K562 (cell line): ENCODE results near the gene RDM1. TPM values are rescaled to one million over a fixed set of nuclear protein-coding genes. Genes with fewer than 3 reads are reported as not detected.

ENCODE experiments used
- ZNF717 ChIP-seq: fragments of 250-450 bp; sonication (Bioruptor Pico); IDR thresholded peaks from 2 replicates; pipeline ENCODE4 v1.5.0; 2021
- polyA plus RNA-seq, 8 experiments: library from polyadenylated mRNA; depleted of rRNA in 4 of 8; stranded (reverse) in 5 of 8; unstranded in 3 of 8; fragments of >200 nt; fragmentation: Nextera tagmentation in 2 of 8; fragmentation: Illumina TruSeq in 1 of 8; extraction: Ambion mirVana in 2 of 8; extraction: Trizol in 1 of 8; gene quantifications; 2 replicates each; pipeline versions ENCODE4 v1.2.1 to v1.2.3, GENCODE V29; 2011 to 2014; ENCODE audit warnings: inconsistent platforms in 1 of 8, missing spikeins in 1 of 8
- total RNA-seq, 7 experiments: library from RNA; depleted of rRNA in 6 of 7; stranded (reverse); fragments of >200 nt in 6 of 7; fragmentation: Illumina TruSeq in 2 of 7; extraction: Trizol in 2 of 7; gene quantifications; 2 replicates each; pipeline versions ENCODE4 v1.2.1 to v1.2.3, GENCODE V29; 2011 to 2021; ENCODE audit warnings: low replicate concordance in 1 of 7
- TF ChIP-seq, protein P1 (sequence below): fragments of 250-450 bp; sonication (Bioruptor Pico); IDR thresholded peaks from 2 replicates; pipeline ENCODE4 v1.5.0; 2020; ENCODE audit warnings: mild to moderate bottlenecking, borderline replicate concordance
- TF ChIP-seq, protein P2 (sequence below): fragments of 250-450 bp; sonication (Bioruptor Pico); IDR thresholded peaks from 2 replicates; pipeline ENCODE4 v1.9.0; 2021; ENCODE audit warnings: mild to moderate bottlenecking, inconsistent platforms
- TF ChIP-seq, protein P3 (sequence below): IDR thresholded peaks from 2 replicates; pipeline ENCODE4 v1.6.1; 2012; ENCODE audit warnings: low read depth, low read length, improper control_type of control experiment, borderline replicate concordance

The RDM1 gene
- total and polyA plus RNA-seq, 9 of the 15 experiments (the other 6 are each of a cell fraction or from before 2014, with no cell fraction given) = 2.5 to 11.2 (median 5.4) TPM

DNA sequence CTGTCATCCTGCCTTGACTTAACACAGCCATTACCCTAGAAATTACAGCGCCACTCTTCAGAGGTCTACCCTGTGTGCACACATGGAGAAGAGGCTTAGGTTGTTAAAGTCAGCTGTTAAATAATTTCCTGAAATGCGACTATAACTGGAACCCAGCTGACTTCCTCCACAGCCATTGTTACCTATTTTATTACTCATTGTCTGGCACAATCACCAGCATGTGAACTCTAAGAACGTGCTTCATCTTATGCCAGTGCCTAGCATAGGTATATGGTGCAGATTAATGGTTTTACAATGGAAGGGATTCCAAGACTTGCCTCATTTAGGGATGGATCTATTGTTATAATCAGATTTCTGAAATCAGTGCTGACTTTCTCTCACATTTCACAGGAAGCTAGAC, 11.9 kb downstream of the RDM1 start (continued):
- TF ChIP-seq, protein P1, sequence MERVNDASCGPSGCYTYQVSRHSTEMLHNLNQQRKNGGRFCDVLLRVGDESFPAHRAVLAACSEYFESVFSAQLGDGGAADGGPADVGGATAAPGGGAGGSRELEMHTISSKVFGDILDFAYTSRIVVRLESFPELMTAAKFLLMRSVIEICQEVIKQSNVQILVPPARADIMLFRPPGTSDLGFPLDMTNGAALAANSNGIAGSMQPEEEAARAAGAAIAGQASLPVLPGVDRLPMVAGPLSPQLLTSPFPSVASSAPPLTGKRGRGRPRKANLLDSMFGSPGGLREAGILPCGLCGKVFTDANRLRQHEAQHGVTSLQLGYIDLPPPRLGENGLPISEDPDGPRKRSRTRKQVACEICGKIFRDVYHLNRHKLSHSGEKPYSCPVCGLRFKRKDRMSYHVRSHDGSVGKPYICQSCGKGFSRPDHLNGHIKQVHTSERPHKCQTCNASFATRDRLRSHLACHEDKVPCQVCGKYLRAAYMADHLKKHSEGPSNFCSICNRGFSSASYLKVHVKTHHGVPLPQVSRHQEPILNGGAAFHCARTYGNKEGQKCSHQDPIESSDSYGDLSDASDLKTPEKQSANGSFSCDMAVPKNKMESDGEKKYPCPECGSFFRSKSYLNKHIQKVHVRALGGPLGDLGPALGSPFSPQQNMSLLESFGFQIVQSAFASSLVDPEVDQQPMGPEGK (CRISPR knock-in tag) = no peak
- TF ChIP-seq, protein P2, sequence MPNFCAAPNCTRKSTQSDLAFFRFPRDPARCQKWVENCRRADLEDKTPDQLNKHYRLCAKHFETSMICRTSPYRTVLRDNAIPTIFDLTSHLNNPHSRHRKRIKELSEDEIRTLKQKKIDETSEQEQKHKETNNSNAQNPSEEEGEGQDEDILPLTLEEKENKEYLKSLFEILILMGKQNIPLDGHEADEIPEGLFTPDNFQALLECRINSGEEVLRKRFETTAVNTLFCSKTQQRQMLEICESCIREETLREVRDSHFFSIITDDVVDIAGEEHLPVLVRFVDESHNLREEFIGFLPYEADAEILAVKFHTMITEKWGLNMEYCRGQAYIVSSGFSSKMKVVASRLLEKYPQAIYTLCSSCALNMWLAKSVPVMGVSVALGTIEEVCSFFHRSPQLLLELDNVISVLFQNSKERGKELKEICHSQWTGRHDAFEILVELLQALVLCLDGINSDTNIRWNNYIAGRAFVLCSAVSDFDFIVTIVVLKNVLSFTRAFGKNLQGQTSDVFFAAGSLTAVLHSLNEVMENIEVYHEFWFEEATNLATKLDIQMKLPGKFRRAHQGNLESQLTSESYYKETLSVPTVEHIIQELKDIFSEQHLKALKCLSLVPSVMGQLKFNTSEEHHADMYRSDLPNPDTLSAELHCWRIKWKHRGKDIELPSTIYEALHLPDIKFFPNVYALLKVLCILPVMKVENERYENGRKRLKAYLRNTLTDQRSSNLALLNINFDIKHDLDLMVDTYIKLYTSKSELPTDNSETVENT (CRISPR knock-in tag) = no peak
- TF ChIP-seq, protein P3, sequence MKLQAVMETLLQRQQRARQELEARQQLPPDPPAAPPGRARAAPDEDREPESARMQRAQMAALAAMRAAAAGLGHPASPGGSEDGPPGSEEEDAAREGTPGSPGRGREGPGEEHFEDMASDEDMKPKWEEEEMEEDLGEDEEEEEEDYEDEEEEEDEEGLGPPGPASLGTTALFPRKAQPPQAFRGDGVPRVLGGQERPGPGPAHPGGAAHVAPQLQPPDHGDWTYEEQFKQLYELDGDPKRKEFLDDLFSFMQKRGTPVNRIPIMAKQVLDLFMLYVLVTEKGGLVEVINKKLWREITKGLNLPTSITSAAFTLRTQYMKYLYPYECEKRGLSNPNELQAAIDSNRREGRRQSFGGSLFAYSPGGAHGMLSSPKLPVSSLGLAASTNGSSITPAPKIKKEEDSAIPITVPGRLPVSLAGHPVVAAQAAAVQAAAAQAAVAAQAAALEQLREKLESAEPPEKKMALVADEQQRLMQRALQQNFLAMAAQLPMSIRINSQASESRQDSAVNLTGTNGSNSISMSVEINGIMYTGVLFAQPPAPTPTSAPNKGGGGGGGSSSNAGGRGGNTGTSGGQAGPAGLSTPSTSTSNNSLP = no peak
- TF ChIP-seq ZNF717 = no peak
